BLaER1 (cell line): ENCODE data around the gene ZMYM4.
"Not testable (repeated sequence)": the region's sequence is repeated elsewhere in the genome, so short reads cannot be mapped to it uniquely, and the experiment has no call there.

Experiments
- H3K27ac ChIP-seq: shearing (Covaris generic); formaldehyde crosslinking; 2 replicates; pipeline ENCODE4 v1.8.1; 2022
- H3K27me3 ChIP-seq: shearing (Covaris generic); formaldehyde crosslinking; 2 replicates; pipeline ENCODE4 v1.8.1; 2022
- H3K36me3 ChIP-seq: shearing (Covaris generic); formaldehyde crosslinking; 2 replicates; pipeline ENCODE4 v1.8.1; 2022
- H3K4me1 ChIP-seq: shearing (Covaris generic); formaldehyde crosslinking; 2 replicates; pipeline ENCODE4 v1.8.1; 2022
- H3K4me2 ChIP-seq: shearing (Covaris generic); formaldehyde crosslinking; 2 replicates; pipeline ENCODE4 v1.8.1; 2022
- H3K4me3 ChIP-seq: shearing (Covaris generic); formaldehyde crosslinking; 2 replicates; pipeline ENCODE4 v1.8.1; 2022
- H3K9ac ChIP-seq: shearing (Covaris generic); formaldehyde crosslinking; 2 replicates; pipeline ENCODE4 v1.8.1; 2022
- H3K9me3 ChIP-seq: shearing (Covaris generic); formaldehyde crosslinking; 2 replicates; pipeline ENCODE4 v1.8.1; 2022
- H4K20me1 ChIP-seq: shearing (Covaris generic); formaldehyde crosslinking; 2 replicates; pipeline ENCODE4 v1.8.1; 2022
- Cebpa-rat ChIP-seq: shearing (Covaris generic); IDR thresholded peaks from 2 replicates; pipeline ENCODE4 v1.8.1; 2022

Gene ZMYM4

GRCh38 chr1:35460796-35461195 is 192.3 kb downstream of the ZMYM4 start:
- Histone ChIP-seq H3K27ac (no peak overlapping the region), H3K4me2 (no peak overlapping the region), H3K9ac (no peak overlapping the region), H3K27me3 (no peaks in the 10 kb centered on the region), H3K9me3 (peaks cover 26% of the 10 kb centered on the region), H3K4me1 (no peaks in the 10 kb centered on the region), H4K20me1 (no peaks in the 10 kb centered on the region), H3K4me3 (no peak overlapping the region), H3K36me3 (peaks cover 69% of the 10 kb centered on the region)
- TF ChIP-seq Cebpa-rat: no peak

GRCh38 chr1:35461966-35462651 is 193.6 kb downstream of the ZMYM4 start:
- Histone ChIP-seq H3K27me3 (no peaks in the 10 kb centered on the region), H3K36me3 (peaks cover 71% of the 10 kb centered on the region), H3K27ac (no peak overlapping the region), H3K4me1 (no peaks in the 10 kb centered on the region), H3K4me2 (no peak overlapping the region), H3K9ac (no peak overlapping the region), H3K9me3 (peaks cover 32% of the 10 kb centered on the region), H4K20me1 (no peaks in the 10 kb centered on the region), H3K4me3 (no peak overlapping the region)
- no peak for TF ChIP-seq Cebpa-rat

- Histone ChIP-seq H3K27ac (no peak overlapping the region), H3K4me2 (no peak overlapping the region)
- TF ChIP-seq Cebpa-rat: no peak
Measured at GRCh38 chr1:35463232-35463631, 194.7 kb downstream of the ZMYM4 start.

GRCh38 chr1:35463749-35464148 is 195.2 kb downstream of the ZMYM4 start:
- H3K9me3 ChIP-seq: peaks cover 32% of the 10 kb centered on the region
- H3K36me3 ChIP-seq: peaks cover 71% of the 10 kb centered on the region

More at GRCh38 chr1:35463232-35463631, 194.7 kb downstream of the ZMYM4 start:
- no peaks in the 10 kb centered on the region for H3K4me1 ChIP-seq
- peaks cover 69% of the 10 kb centered on the region for H3K36me3 ChIP-seq
- H3K9ac ChIP-seq: no peak overlapping the region
- H4K20me1 ChIP-seq: no peaks in the 10 kb centered on the region
- peaks cover 32% of the 10 kb centered on the region for H3K9me3 ChIP-seq
- no peak overlapping the region for H3K4me3 ChIP-seq
- no peaks in the 10 kb centered on the region for H3K27me3 ChIP-seq

GRCh38 chr1:35466120-35466519 is 197.6 kb downstream of the ZMYM4 start:
- no peaks in the 10 kb centered on the region for H4K20me1 ChIP-seq
- no peak overlapping the region for H3K27ac ChIP-seq
- no peaks in the 10 kb centered on the region for H3K4me1 ChIP-seq
- peaks cover 85% of the 10 kb centered on the region for H3K36me3 ChIP-seq
- H3K4me2 ChIP-seq: no peak overlapping the region
- no peak overlapping the region for H3K4me3 ChIP-seq
- no peaks in the 10 kb centered on the region for H3K27me3 ChIP-seq
- H3K9me3 ChIP-seq: peaks cover 32% of the 10 kb centered on the region
- no peak for TF ChIP-seq Cebpa-rat
- H3K9ac ChIP-seq: no peak overlapping the region

More at GRCh38 chr1:35463749-35464148, 195.2 kb downstream of the ZMYM4 start:
- H3K27ac ChIP-seq, H3K4me1 ChIP-seq, H3K9ac ChIP-seq, H3K4me2 ChIP-seq, H3K4me3 ChIP-seq, H3K27me3 ChIP-seq, H4K20me1 ChIP-seq: not testable (repeated sequence)

GRCh38 chr1:35470977-35471613 is 202.6 kb downstream of the ZMYM4 start:
- peaks cover 3% of the 10 kb centered on the region; the same call in 1 of the 2 replicates for H3K9me3 ChIP-seq
- H3K27ac ChIP-seq: no peak overlapping the region
- H3K36me3 ChIP-seq: peaks cover 68% of the 10 kb centered on the region
- no peaks in the 10 kb centered on the region for H4K20me1 ChIP-seq
- H3K27me3 ChIP-seq: no peaks in the 10 kb centered on the region
- no peak overlapping the region for H3K9ac ChIP-seq
- no peak for TF ChIP-seq Cebpa-rat
- H3K4me2 ChIP-seq: no peak overlapping the region
- no peaks in the 10 kb centered on the region for H3K4me1 ChIP-seq
- no peak overlapping the region for H3K4me3 ChIP-seq
